ENCODE measurements around the gene NFILZ. TPM values are rescaled to one million over a fixed set of nuclear protein-coding genes. Genes with fewer than 3 reads are reported as not detected.

NFILZ gene
- total and polyA plus RNA-seq, 2 of the 8 experiments (the other 6 are each of a cell fraction or from before 2014, with no cell fraction given): not detected

GRCh38 chr19:8609279-8610040, 21.0 kb upstream of the NFILZ start (continued):
- no peak for TF ChIP-seq USF2 (IDR thresholded peaks at IDR 0.05; ENCODE audit: low read length)
- no peak for TF ChIP-seq CBX5 (IDR thresholded peaks at IDR 0.05; ENCODE audit: low read depth, low read length)
- TF ChIP-seq TAF1 (IDR thresholded peaks at IDR 0.05; ENCODE audit: low read depth, low read length): peak; percentile 51; the same call in 1 of the 2 replicates
- no peak for TF ChIP-seq RNF2 (IDR thresholded peaks at IDR 0.05; ENCODE audit: borderline replicate concordance, low read depth, low read length, missing control alignments, poor library complexity, severe bottlenecking)
- TF ChIP-seq CTBP2 (IDR thresholded peaks at IDR 0.05; ENCODE audit: borderline replicate concordance, insufficient read depth, insufficient read length, low read length): no peak
- TF ChIP-seq GABPA (IDR thresholded peaks at IDR 0.05; ENCODE audit: borderline replicate concordance, insufficient read depth, low read length): no peak
- no peak for TF ChIP-seq SIX5 (IDR thresholded peaks at IDR 0.05; ENCODE audit: low read depth, low read length)
- no peak for TF ChIP-seq CREB1 (IDR thresholded peaks at IDR 0.05)
- no peak for TF ChIP-seq CHD2 (IDR thresholded peaks at IDR 0.05; ENCODE audit: low read length)
- no peak for TF ChIP-seq RXRA (IDR thresholded peaks at IDR 0.05; ENCODE audit: insufficient read depth, low read depth, low read length)
- no peak for TF ChIP-seq E2F6 (IDR thresholded peaks at IDR 0.05)
- TF ChIP-seq POLR2AphosphoS5 (IDR thresholded peaks at IDR 0.05; ENCODE audit: low read depth, low read length): no peak; the same call in none of the 2 replicates
- peak; percentile 42 for TF ChIP-seq TAF7 (optimal IDR thresholded peaks at IDR 0.05; ENCODE audit: borderline replicate concordance, low read depth, low read length)
- 0 out of 4 replicates have a peak, but pooled peaks of 1 of the 2 experiments have one; percentile 6 for TF ChIP-seq HDAC2 (IDR thresholded peaks at IDR 0.05; ENCODE audit: borderline replicate concordance in 1 of 2, low read depth in 2 of 2, low read length in 2 of 2)
- TF ChIP-seq KDM4A (IDR thresholded peaks at IDR 0.05; ENCODE audit: low read depth, low read length, severe bottlenecking): no peak
- TF ChIP-seq TCF12 (IDR thresholded peaks at IDR 0.05; ENCODE audit: low read depth, low read length): peak; percentile 68; the same call in 1 of the 2 replicates
- peak; percentile 57 for TF ChIP-seq ASH2L (IDR thresholded peaks at IDR 0.05; ENCODE audit: low read length)
- no peak for TF ChIP-seq CHD1 (IDR thresholded peaks at IDR 0.05; ENCODE audit: low read depth, low read length)
- TF ChIP-seq ZNF274 (IDR thresholded peaks at IDR 0.05; ENCODE audit: borderline replicate concordance, extremely low read depth, low read length): no peak
- peak in 1 of 2 experiments; percentile 56; a peak in 3 of 4 replicates for TF ChIP-seq SIN3A (conservative IDR thresholded peaks at IDR 0.05 in 1 of 2, IDR thresholded peaks at IDR 0.05 in 1 of 2; ENCODE audit: low read depth in 1 of 2, low read length in 2 of 2)
- no peak for TF ChIP-seq NANOG (IDR thresholded peaks at IDR 0.05; ENCODE audit: insufficient read depth, low read depth, low read length, poor library complexity, severe bottlenecking)

Measured in H1 (cell line).